Suprapubic skin (tissue), 4 donors: Measurements from ENCODE around the gene CACNA2D1.

Experiments used
- POLR2A ChIP-seq, 2 donors: fragments of 450-650 bp; IDR thresholded peaks; one replicate each; pipeline ENCODE4 v1.6.1; 2017; ENCODE audit warnings: antibody characterized with exemption in 2 of 2, mild to moderate bottlenecking in 2 of 2, moderate library complexity in 2 of 2
- POLR2AphosphoS5 ChIP-seq, 3 donors: sonication (generic); formaldehyde crosslinking; IDR thresholded peaks; one replicate each; pipeline ENCODE4 v1.6.1; 2017; ENCODE audit warnings: antibody characterized with exemption in 3 of 3
- TF ChIP-seq, protein P1 (sequence below), 2 donors: fragments of 200-600 bp in 1 of 2; fragments of 450-650 bp in 1 of 2; sonication (generic) in 1 of 2; IDR thresholded peaks; one replicate each; pipeline ENCODE4 v1.5.1; 2016 to 2019; ENCODE audit warnings: antibody characterized with exemption in 2 of 2, mild to moderate bottlenecking in 1 of 2, moderate library complexity in 1 of 2

DNA sequence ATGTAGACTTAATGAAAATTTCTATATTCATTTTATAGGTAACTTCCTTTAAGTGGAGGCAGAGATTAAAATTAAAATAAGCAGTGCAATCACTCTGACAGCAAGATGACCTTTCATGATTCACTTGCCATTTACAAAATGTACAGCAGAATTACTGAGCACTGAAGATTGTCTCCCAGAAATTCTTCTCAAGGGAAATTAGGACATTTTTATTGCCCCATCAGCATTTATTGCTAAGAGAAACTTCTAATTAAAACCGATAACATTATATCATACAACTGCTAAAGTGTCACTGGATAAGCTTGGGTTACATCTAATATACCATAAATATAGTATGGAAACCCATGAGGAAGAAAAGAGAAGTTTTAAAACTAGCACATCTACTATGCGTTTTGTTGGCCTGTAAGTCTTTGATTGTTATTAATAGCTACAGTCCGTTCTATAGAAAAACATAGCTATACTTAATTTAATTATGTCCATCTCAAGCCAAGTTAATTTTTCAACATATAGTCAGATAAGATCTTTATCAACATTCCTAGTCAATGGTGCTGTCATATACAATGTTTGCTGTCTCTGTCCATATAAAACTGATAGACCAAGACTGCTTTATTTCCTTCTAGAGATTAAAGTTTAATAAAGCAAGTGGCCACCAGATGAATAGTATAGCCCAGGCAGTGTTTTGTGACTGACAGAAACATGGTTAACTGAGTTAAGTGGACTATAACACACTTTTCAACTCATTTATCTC lies 456.7 kb downstream of the CACNA2D1 start:
- TF ChIP-seq, protein P1, sequence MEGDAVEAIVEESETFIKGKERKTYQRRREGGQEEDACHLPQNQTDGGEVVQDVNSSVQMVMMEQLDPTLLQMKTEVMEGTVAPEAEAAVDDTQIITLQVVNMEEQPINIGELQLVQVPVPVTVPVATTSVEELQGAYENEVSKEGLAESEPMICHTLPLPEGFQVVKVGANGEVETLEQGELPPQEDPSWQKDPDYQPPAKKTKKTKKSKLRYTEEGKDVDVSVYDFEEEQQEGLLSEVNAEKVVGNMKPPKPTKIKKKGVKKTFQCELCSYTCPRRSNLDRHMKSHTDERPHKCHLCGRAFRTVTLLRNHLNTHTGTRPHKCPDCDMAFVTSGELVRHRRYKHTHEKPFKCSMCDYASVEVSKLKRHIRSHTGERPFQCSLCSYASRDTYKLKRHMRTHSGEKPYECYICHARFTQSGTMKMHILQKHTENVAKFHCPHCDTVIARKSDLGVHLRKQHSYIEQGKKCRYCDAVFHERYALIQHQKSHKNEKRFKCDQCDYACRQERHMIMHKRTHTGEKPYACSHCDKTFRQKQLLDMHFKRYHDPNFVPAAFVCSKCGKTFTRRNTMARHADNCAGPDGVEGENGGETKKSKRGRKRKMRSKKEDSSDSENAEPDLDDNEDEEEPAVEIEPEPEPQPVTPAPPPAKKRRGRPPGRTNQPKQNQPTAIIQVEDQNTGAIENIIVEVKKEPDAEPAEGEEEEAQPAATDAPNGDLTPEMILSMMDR (IDR thresholded peaks at IDR 0.05), result no peak
- TF ChIP-seq POLR2AphosphoS5 (IDR thresholded peaks at IDR 0.05) (no peak), POLR2A (IDR thresholded peaks at IDR 0.05) (no peak)
